HG03097 (cell line): ENCODE measurements around the gene LPO.
A peak's percentile ranks its signal among the peaks of the same experiment; 100 is the strongest.

Experiments used
- ATAC-seq: cut with Tn5 transposase; IDR thresholded peaks from one replicate; pipeline ENCODE4 v1.9.1; 2021; ENCODE audit not compliant: unreplicated experiment, low FRiP score

The LPO gene

DNA sequence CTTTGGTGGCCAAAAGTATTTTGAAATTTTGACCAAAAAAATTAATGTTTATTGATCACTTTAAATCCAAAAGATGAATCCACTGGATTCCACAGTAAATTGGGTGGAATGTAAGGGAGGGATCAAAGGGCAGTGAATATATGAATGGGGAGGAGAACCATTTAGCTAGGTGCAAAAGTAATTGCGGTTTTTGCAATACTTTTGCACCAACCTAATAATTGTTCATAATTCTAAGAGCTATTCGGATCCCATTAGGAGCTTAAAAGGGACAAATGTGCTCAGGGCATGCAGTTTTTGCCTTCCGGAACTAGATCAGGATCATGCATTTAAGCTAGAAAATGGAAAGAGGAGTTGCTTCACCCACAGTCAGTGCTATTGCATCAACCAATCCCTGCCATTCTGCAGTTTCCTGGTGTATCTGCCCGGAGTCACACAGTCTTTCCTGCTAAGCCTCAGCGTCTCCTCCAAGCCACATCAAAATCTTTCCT lies at the start of gene LPO:
TSS of gene LPO (plus strand) at position 438 of the 488 bp plus-strand sequence. CDS start 4,396 bp downstream, outside the sequence.
- no peak for ATAC-seq

DNA sequence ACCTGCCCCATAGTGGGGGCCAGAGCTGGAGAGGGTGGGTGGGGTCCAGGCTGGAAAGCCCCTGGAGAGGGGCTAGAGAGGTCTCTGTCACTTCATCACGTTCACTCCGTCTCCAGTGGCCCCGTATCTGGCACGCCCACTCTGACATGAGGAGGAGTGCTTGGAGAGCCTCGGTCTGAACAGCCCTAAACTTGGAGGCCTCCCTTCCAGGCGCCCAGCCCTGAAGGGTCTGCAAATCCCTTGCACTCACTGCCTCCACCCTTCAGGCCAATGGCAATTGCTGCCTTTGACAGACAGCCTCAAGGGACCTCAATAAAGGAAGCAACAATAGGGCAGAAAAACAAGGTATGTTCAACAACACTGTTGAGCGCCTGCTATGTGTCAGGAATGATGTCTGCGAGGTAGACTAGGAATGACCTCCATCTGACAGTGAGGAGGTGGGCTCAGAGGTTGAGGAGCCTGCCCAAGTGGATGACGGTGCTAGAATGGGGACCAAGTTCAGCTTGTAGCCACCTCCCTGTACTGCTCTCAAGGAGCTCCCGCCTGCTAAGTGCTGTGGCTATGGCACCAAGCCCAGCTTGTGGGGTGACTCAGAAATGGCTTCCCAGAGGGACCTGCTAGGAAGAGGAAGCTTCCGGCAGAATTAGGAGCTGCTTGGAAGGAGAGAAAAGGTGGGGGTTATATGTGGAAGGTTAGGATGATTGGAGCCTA lies 48.8 kb upstream of the LPO start:
- ATAC-seq: no peak

DNA sequence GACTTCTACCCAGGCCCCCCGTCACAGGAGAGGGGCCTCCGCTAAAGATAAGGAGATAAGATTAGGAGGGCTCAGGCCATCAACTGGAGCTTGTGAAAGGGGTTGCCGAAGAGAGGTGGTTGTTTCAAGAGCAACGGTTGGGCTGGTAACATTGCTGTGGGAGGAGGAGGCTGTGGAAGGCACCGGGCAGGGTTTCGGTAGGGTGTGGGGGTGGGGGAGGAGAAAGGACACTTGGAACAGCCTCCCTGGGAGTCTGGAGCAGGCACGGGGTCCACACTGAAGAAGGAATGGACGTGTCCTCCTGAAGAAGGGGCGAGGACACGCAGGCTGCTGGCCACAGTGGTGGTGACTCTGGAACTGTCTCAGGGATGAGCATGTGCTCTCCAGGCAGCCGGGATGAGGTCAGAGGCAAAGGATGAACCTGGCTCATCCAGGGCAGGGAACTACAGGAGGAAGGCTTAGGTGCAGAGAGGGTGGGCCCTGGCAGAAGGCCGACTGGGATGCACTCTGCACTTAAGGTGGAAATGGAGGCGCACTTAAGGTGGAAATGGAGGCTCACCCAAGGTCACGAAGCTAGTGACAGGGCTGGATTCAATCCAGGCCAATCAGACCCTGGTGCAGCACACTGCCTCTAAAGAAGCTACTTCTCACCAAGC lies 47.0 kb upstream of the LPO start:
- ATAC-seq: no peak

DNA sequence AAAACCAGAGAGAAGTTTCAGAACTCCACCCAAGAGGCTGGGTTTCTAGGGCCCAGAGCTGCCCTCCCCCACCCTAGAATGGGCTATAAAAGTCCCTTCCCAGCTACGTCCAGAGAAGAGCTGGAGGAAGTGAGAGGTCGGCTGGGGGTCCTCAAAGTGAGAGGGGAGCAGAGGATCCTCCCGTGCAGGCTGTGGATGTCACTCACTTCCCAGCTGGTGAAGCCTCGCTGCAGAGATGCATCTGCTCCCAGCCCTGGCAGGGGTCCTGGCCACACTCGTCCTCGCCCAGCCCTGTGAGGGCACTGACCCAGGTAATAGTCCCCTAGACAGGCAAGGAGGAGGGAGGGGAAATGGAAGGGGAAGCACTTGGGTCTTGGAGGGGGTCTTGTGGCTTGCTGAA lies 45.8 kb upstream of the LPO start, which contains the start of gene EPX:
TSS of gene EPX (plus strand) at position 115 of the 400 bp plus-strand sequence. CDS start at position 236, 121 bp downstream.
- no peak for ATAC-seq

DNA sequence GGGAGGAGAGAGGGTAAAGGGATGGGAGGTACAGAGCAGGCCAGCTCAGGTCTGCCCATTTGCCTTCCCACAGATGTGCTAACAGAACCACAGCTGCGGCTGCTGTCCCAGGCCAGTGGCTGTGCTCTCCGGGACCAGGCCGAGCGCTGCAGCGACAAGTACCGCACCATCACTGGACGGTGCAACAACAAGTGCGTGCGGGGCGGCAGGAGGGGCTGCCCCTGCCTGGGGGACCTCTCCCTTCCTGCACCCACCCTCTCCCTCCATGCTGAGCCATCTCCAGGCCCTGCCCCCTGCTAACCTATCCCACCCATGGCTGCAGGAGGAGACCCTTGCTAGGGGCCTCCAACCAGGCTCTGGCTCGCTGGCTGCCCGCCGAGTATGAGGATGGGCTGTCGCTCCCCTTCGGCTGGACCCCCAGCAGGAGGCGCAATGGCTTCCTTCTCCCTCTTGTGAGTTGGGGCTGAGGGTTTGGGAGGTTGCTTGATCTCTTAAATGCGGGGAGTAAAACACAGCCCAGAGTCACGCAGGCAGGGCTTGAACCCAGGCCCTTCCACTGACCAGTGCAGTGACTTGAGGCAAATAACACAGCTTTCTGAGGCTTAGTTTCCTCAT lies 44.6 kb upstream of the LPO start:
- ATAC-seq: no peak

DNA sequence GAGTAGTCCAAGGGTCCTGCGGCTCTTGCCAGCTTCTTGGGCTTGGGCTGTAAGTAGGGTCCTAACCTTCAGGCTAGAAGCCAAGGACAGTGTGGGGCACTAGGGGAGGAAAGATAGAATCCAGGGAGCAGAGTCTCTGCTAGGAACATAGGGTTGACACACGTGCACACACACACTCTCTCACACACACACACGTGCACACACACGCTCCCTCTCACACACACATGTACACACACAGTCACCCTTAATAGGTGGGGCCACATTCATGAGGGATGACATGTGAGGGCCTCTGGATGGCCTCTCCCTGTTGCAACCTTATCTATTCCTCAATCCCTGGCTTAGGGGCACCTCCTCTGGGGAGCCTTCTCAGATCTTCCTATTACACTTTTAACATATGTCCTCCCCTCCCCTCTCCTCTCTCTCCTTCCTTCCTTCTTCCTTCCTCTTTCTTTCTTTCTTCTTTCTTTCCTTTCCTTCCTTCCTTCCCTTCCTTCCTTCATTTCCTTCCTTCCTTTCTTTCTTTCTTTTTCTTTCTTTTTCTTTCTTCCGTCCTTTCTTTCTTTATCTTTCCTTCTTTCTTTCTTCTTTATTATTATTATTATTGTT lies 42.8 kb upstream of the LPO start:
- no peak for ATAC-seq

DNA sequence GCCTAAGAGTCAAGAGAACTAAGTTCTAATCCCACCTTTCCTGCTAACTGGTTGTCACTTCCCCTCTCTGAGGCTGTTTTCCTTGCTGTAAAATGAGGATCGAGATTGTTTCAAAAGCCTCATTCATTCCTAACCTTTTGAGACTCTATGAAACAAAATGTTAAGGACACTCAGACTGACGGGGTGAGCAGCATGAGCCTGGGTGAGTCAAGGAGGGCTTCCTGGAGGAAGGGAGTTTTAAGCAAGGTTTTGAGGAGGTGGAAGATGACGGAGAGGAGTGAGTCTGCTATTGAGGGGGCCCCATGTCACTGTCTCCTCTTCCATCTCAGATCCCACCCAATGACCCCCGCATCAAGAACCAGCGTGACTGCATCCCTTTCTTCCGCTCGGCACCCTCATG lies 41.8 kb upstream of the LPO start:
- no peak for ATAC-seq

DNA sequence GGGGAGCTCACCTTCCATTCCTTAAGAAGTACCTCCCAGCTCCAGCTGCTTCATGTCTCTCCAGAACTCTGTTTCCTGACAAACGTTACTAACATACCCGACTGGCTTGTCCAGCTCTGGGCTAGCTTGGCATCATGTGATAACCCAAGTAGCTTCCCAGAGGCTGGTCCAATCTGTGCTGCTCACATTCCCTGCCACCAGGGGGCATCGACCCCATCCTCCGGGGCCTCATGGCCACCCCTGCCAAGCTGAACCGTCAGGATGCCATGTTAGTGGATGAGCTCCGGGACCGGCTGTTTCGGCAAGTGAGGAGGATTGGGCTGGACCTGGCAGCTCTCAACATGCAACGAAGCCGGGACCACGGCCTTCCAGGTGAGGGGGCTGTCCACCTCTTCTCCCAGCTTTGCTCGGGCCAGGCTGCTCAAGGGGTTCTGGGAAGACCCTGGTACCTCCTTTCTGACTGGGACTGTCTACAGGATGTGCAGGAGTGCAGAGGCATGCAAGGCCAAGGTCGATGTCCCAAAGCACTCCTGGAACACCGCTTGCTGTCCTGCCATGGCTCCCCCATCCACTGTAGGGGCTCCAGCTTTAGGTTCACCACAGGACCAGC lies 38.3 kb upstream of the LPO start:
- ATAC-seq: no peak

DNA sequence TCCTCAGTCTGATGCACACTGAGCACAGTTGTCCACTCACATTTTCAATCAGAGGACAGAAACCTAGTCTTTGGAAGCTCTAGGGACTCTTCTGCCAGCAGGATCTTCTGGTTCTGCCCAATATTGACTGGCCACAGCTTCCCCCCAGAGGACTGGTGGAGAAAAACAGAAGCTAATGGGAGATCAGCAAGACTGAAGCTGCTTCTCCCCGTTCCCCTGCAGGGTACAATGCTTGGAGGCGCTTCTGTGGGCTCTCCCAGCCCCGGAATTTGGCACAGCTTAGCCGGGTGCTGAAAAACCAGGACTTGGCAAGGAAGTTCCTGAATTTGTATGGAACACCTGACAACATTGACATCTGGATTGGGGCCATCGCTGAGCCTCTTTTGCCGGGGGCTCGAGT lies 35.5 kb upstream of the LPO start:
- ATAC-seq: no peak

DNA sequence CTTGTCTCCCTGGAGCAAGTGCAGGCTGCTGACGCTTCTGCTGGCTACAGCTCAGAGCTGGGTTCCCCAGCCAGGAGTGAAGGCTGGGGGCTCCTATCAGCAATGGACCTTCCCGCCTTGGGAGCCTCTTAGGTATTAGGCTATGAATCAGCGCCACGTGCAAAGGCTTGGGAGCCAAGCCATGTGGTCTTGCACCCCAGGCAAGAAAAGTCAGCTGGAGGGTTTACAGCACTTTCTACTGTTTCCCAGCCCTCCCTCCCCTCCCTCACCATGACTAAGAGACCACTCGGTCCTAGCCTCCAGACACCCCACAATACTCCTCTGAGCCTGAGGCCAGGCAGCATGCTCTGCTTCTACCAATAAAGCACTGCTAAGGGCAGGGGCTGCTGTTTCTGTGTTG lies 33.6 kb upstream of the LPO start:
- ATAC-seq: no peak

DNA sequence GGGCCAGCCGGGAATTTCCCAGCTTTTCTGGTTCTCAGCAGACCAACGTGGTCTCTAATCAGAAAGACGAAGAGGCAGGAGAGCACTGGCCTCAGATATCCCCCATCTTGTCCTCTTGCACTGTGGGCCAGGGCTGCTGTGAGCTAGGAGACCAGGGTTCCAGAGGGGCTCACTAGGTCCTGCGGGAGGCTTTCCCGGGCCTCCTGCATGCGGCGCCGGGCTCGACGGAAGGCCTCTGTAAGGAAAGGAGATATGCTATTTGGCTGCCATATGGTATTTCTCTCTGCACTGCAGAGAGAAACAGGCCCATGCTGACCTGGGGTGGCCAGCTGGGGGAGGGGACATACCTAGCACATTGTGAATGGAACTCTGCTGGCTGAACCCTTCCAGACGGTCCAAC lies 32.4 kb upstream of the LPO start:
- no peak for ATAC-seq

DNA sequence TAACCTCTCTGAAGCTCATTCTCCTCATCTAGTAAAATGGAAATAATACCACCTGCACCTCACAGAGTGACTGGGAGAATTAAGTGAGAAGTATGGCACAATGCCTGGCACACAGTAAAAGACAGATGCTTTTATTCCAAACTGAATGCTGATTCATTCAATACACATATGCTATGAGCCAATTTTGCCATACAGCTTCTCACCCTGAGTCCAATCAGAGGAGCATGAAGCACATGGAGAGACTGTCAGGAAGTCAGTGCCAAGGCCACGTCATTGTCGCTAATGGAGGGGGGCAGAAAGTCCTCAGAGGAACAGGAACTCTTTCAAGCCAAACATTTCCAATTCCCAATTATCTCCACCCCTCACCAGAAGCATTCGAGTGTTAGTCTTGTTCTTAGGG lies 30.9 kb upstream of the LPO start:
- ATAC-seq: no peak

DNA sequence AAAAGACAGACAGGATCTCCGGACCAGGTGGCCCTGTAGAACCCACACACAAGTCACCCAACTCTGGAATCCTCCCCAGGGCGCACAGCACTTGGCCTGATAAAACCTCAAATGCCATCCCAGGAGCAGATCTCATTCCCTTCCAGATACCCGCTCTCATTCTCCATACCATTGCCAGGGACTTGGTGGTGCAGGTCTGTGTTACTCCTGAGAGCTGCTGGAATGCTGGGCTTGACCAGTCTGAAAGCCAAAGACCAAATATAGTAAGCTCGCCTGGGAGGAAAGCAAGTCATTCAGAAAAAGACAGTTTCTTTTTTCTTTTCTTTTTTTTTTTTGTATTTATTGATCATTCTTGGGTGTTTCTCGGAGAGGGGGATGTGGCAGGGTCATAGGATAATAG lies 30.0 kb upstream of the LPO start:
- no peak for ATAC-seq

DNA sequence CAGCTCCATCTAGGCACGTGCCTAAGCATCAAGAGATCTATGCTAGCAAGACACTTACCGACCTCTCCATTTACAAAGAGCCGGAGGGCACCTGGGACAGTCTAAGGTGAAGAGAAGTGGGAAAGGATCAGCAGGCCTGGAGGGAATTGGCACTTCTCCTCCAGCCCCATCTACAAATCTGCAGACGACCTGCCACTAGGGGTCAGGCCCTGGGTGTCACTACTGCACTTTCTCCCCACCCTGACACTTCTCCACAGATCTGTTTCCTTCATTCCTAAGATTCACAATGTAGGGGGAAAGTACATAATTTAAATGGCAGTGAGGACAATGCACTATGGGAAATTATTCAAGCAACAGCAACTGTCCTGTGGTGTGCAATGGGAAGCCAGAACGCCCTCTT lies 27.5 kb upstream of the LPO start:
- no peak for ATAC-seq

DNA sequence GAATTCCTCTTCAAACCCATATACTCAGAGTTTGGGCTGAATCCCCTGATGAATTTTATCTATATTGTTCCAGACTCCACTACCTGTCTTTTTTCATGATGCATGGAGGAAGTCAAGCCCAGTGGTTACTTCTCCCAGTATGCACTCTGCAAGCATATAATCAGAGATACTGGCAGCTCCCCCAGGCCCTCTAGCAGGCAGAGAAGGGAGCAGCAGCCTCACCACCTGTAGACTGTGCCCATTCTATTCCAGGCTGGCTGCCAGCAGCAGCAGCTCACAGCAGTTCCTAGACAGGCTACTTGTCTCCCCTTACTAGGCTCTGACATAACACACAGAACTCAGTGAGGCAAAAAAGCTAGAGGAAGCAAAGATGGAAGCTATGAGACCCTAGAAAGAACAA lies 22.7 kb upstream of the LPO start:
- no peak for ATAC-seq

DNA sequence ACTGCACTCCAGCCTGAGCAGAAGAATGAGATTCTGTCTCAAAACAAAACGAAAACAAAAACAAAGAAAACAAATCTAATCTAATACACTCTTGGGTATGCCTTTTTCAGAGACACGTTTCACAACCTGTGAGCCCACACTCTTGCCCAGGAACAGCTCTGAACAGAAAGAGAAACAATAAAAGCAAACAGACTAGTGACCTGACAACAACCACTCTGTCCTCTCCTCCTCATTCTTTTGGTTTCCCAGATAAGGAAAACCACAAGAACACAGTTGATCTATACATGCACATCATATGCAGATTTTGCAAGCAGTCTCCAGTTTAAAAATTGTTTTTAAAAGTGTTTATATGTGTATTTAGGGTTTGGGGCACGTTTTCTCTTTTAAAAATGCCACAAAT lies 20.6 kb upstream of the LPO start:
- ATAC-seq: no peak

DNA sequence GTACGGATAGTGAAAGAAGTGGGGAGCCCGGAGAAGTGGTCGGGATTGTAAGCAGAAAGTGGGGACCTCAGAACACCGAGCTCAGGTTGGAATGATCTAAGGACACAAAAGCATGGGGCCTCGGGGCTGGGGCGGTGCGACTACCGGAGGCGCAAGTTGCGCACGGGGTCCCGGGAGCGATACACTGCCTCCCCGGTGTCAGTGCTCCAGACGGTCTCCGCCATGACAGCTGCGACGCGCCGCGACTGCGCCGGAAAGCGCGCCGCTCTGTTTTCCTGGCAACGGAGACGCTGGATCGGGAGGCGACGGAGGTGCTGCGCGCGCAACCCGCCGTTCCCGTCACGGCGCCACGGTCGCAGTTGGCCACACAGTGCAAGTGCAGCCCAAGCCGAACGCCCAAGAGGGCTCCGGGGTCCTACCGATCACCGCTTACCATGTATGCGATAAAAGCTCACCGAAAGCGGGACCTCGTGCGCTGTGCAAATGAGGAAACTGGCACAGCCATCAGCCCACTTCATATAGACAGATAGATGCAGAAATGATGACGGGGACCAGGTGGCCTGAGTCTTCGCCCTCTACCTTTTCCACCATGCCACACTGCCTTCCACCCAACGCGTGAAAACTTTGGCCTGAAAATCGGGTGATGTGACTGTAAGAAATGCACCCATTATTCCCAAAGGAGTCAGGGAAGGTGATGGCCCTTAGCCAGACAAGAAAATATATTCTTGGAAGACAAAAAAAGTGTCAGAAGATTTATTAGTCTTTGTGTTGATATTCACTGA lies 19.2 kb upstream of the LPO start, which contains the start of gene MKS1:
TSS of gene MKS1 (minus strand) at position 249 of the 782 bp plus-strand sequence. CDS start at position 224, 25 bp downstream.
- peak; percentile 93 for ATAC-seq

DNA sequence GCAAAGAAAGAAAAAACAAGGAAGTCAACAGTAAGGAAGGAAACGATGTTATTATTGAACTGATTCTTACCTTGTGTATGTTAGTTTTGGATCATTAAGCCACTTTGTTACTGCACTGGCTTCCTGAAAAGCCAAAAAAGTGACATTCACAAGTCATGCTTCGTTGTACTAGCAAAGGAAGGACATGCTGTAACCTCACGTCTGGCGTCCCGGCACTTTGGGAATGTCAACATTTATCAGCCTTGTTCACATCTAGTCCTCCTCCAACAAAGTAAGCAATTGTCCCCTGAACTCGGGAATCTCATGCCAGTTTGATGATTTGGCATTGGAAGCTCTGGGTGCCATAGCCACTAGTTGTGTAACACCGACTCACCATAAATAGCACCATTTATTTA lies 18.6 kb upstream of the LPO start:
- ATAC-seq: no peak

DNA sequence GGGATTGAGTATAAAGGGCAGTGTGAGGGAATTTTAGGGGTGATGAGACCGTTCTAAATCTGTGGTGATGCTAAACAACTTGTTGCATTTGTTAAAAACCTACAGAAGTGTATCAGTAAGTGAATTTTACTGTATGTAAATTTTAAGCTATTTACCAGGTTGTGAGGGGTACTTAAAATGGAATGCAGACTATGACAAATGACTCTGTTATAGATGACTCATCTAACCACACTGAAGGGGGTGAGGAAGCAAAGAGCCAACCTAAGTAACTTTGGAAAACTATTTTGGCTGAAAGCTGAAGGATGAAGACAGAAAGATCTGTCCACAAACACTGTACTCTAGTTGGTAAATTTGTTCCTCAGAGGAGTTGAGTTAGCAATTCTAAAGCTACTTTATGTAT lies 14.1 kb upstream of the LPO start:
- ATAC-seq: no peak

DNA sequence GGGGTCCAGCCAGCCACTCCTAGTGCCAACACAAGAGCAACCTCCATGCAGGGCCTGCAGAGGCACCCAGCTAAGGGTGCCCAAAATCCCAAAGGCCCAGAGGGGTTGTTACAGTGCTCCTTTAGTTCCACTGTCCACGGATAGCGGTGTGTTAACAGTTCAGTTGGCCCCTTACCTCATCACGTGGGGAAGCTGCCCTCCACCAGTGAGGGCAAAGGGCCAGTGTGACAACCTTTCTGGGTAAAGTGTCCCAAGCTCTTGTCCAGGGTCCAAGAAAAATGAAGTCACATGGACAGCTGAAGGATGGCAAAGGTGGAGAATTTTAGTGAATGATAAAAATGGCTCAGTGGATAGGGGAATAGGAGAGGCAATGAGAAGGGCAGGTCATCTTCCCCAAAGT lies 10.7 kb upstream of the LPO start:
- no peak for ATAC-seq
